GM18867 (cell line): ENCODE results near the gene FAM43A.

Experiments used
- ATAC-seq: cut with Tn5 transposase; IDR thresholded peaks from one replicate; pipeline ENCODE4 v1.9.1; 2021; ENCODE audit warnings: mild to moderate bottlenecking, moderate library complexity; ENCODE audit not compliant: unreplicated experiment

Gene FAM43A

GRCh38 chr3:194685718-194686413 lies at the start of gene FAM43A:
TSS of gene FAM43A (plus strand) at chr3:194685883. CDS start at chr3:194686827, 944 bp downstream.
- peak; percentile 33 for ATAC-seq

GRCh38 chr3:194637066-194637465 lies 48.6 kb upstream of the FAM43A start:
- no peak for ATAC-seq

- ATAC-seq = no peak
Observed at GRCh38 chr3:194637541-194638400, 47.9 kb upstream of the FAM43A start.

GRCh38 chr3:194638991-194639605 lies 46.6 kb upstream of the FAM43A start:
- no peak for ATAC-seq

- ATAC-seq = no peak
Observed at GRCh38 chr3:194640829-194641228, 44.9 kb upstream of the FAM43A start.

- ATAC-seq = no peak
Observed at GRCh38 chr3:194642769-194643168, 42.9 kb upstream of the FAM43A start.

- no peak for ATAC-seq
Observed at GRCh38 chr3:194647747-194648146, 37.9 kb upstream of the FAM43A start.

- ATAC-seq = peak; percentile 85
Observed at GRCh38 chr3:194654443-194654842, 31.2 kb upstream of the FAM43A start.

- no peak for ATAC-seq
Observed at GRCh38 chr3:194657439-194657838, 28.2 kb upstream of the FAM43A start.

- ATAC-seq = no peak
Observed at GRCh38 chr3:194658477-194659242, 27.0 kb upstream of the FAM43A start.

GRCh38 chr3:194659778-194660177 lies 25.9 kb upstream of the FAM43A start:
- no peak for ATAC-seq

GRCh38 chr3:194661374-194661773 lies 24.3 kb upstream of the FAM43A start:
- ATAC-seq = no peak

GRCh38 chr3:194661946-194662345 lies 23.7 kb upstream of the FAM43A start:
- no peak for ATAC-seq

GRCh38 chr3:194664857-194665256 lies 20.8 kb upstream of the FAM43A start:
- no peak for ATAC-seq

- ATAC-seq = no peak
Observed at GRCh38 chr3:194667363-194667762, 18.3 kb upstream of the FAM43A start.

GRCh38 chr3:194671511-194671899 lies 14.2 kb upstream of the FAM43A start:
- ATAC-seq = peak; percentile 28

GRCh38 chr3:194671900-194672808 lies 13.5 kb upstream of the FAM43A start, which contains the start of gene LSG1:
TSS of gene LSG1 (minus strand) at chr3:194672191. CDS start at chr3:194672162, 29 bp downstream.
- peak; percentile 83 for ATAC-seq

GRCh38 chr3:194672876-194673275 lies 12.8 kb upstream of the FAM43A start:
- ATAC-seq = no peak

GRCh38 chr3:194673761-194674160 lies 11.9 kb upstream of the FAM43A start:
- ATAC-seq = no peak
